ENCODE results near the gene STOM. TPM values are rescaled to one million over a fixed set of nuclear protein-coding genes. Genes with fewer than 3 reads are reported as not detected.

Gene STOM
- total and polyA plus RNA-seq, 5 donors = 146 to 246 (median 153) TPM

GRCh38 chr9:121299467-121300282 lies 70.4 kb downstream of the STOM start:
- DNase-seq (peak; percentile 92 to 97 (median 96)), ATAC-seq (peak; percentile 83 to 86)
- no peaks in the 10 kb centered on the region for H3K9me3 ChIP-seq (ENCODE audit: control insufficient read depth, low read length)
- peak overlapping the region; percentile 94 for H3K4me3 ChIP-seq (ENCODE audit: low read length)
- 2% methylated on average over 74 of the region's 74 CpGs for WGBS
- peak overlapping the region; percentile 94 for H3K27ac ChIP-seq (ENCODE audit: low read length)
- H3K4me1 ChIP-seq (ENCODE audit: control insufficient read depth, insufficient read depth, low read length) = peaks cover 31% of the 10 kb centered on the region
- intact Hi-C loops (cut with DNase I) = loop anchor here in 1 of 4 donors (10.0 kb wide), 1 partner anchor 85 kb away; no protein-coding TSS in a partner anchor
- no peaks in the 10 kb centered on the region for H3K27me3 ChIP-seq (ENCODE audit: control insufficient read depth, insufficient read depth)

GRCh38 chr9:121298689-121299466 lies 71.2 kb downstream of the STOM start:
- ATAC-seq (peak; percentile 71 to 79), DNase-seq (peak; percentile 65 to 82 (median 74))
- WGBS = 27% methylated on average over 13 of the region's 13 CpGs
- Histone ChIP-seq H3K9me3 (ENCODE audit: control insufficient read depth, low read length) (no peaks in the 10 kb centered on the region), H3K4me3 (ENCODE audit: low read length) (peak overlapping the region; percentile 94), H3K27me3 (ENCODE audit: control insufficient read depth, insufficient read depth) (no peaks in the 10 kb centered on the region), H3K27ac (ENCODE audit: low read length) (peak overlapping the region; percentile 94), H3K4me1 (ENCODE audit: control insufficient read depth, insufficient read depth, low read length) (peaks cover 37% of the 10 kb centered on the region)
- intact Hi-C loops (cut with DNase I) = no loop called here

GRCh38 chr9:121298016-121298538 lies 72.0 kb downstream of the STOM start:
- intact Hi-C loops (cut with DNase I) = no loop called here

GRCh38 chr9:121297389-121297788 lies 72.7 kb downstream of the STOM start:
- no peaks in the 10 kb centered on the region for H3K27me3 ChIP-seq (ENCODE audit: control insufficient read depth, insufficient read depth)
- no peaks in the 10 kb centered on the region for H3K9me3 ChIP-seq (ENCODE audit: control insufficient read depth, low read length)
- ATAC-seq (no peak), DNase-seq (peak in 1 of 3 donors; percentile 16)
- peak overlapping the region; percentile 34 for H3K27ac ChIP-seq (ENCODE audit: low read length)
- peaks cover 41% of the 10 kb centered on the region for H3K4me1 ChIP-seq (ENCODE audit: control insufficient read depth, insufficient read depth, low read length)
- H3K4me3 ChIP-seq (ENCODE audit: low read length) = no peak overlapping the region
- intact Hi-C loops (cut with DNase I) = no loop called here
- 38% methylated on average over 4 of the region's 4 CpGs for WGBS

More at GRCh38 chr9:121298016-121298538, 72.0 kb downstream of the STOM start:
- Histone ChIP-seq H3K9me3 (ENCODE audit: control insufficient read depth, low read length) (no peaks in the 10 kb centered on the region), H3K27me3 (ENCODE audit: control insufficient read depth, insufficient read depth) (no peaks in the 10 kb centered on the region), H3K27ac (ENCODE audit: low read length) (peak overlapping the region; percentile 94), H3K4me1 (ENCODE audit: control insufficient read depth, insufficient read depth, low read length) (peaks cover 37% of the 10 kb centered on the region), H3K4me3 (ENCODE audit: low read length) (no peak overlapping the region)
- 62% methylated on average over 7 of the region's 7 CpGs for WGBS
- DNase-seq (peak in 1 of 3 donors; percentile 46), ATAC-seq (no peak)

- intact Hi-C loops (cut with DNase I) = no loop called here
- Histone ChIP-seq H3K4me1 (ENCODE audit: control insufficient read depth, insufficient read depth, low read length) (peaks cover 38% of the 10 kb centered on the region), H3K27ac (ENCODE audit: low read length) (peak overlapping the region; percentile 86), H3K9me3 (ENCODE audit: control insufficient read depth, low read length) (no peaks in the 10 kb centered on the region), H3K27me3 (ENCODE audit: control insufficient read depth, insufficient read depth) (no peaks in the 10 kb centered on the region), H3K4me3 (ENCODE audit: low read length) (no peak overlapping the region)
- 76% methylated on average over 7 of the region's 7 CpGs for WGBS
- ATAC-seq (no peak), DNase-seq (peak in 1 of 3 donors; percentile 26)
Measured at GRCh38 chr9:121296213-121297127, 73.6 kb downstream of the STOM start.

- intact Hi-C loops (cut with DNase I) = no loop called here
- Histone ChIP-seq H3K4me3 (ENCODE audit: low read length) (no peak overlapping the region), H3K27me3 (ENCODE audit: control insufficient read depth, insufficient read depth) (no peaks in the 10 kb centered on the region), H3K4me1 (ENCODE audit: control insufficient read depth, insufficient read depth, low read length) (peaks cover 38% of the 10 kb centered on the region), H3K9me3 (ENCODE audit: control insufficient read depth, low read length) (no peaks in the 10 kb centered on the region), H3K27ac (ENCODE audit: low read length) (peak overlapping the region; percentile 86)
- WGBS = 66% methylated on average over 5 of the region's 5 CpGs
- DNase-seq (peak in 2 of 3 donors; percentile 45 to 61), ATAC-seq (no peak)
Measured at GRCh38 chr9:121295662-121296191, 74.3 kb downstream of the STOM start.

- H3K4me3 ChIP-seq (ENCODE audit: low read length) = no peak overlapping the region
- no peaks in the 10 kb centered on the region for H3K9me3 ChIP-seq (ENCODE audit: control insufficient read depth, low read length)
- intact Hi-C loops (cut with DNase I) = no loop called here
- ATAC-seq = peak; percentile 68 to 70
- DNase-seq = peak; percentile 79 to 92 (median 79)
- 64% methylated on average over 13 of the region's 13 CpGs for WGBS
- no peaks in the 10 kb centered on the region for H3K27me3 ChIP-seq (ENCODE audit: control insufficient read depth, insufficient read depth)
- H3K27ac ChIP-seq (ENCODE audit: low read length) = peak overlapping the region; percentile 86
- H3K4me1 ChIP-seq (ENCODE audit: control insufficient read depth, insufficient read depth, low read length) = peaks cover 39% of the 10 kb centered on the region
Measured at GRCh38 chr9:121294866-121295661, 75.0 kb downstream of the STOM start.

- ATAC-seq = peak; percentile 54 to 61
- WGBS = 48% methylated on average over 6 of the region's 6 CpGs
Measured at GRCh38 chr9:121294151-121294743, 75.8 kb downstream of the STOM start.

GRCh38 chr9:121292801-121293241 lies 77.2 kb downstream of the STOM start:
- Histone ChIP-seq H3K9me3 (ENCODE audit: control insufficient read depth, low read length) (no peaks in the 10 kb centered on the region), H3K4me3 (ENCODE audit: low read length) (no peak overlapping the region), H3K4me1 (ENCODE audit: control insufficient read depth, insufficient read depth, low read length) (peaks cover 48% of the 10 kb centered on the region), H3K27me3 (ENCODE audit: control insufficient read depth, insufficient read depth) (no peaks in the 10 kb centered on the region), H3K27ac (ENCODE audit: low read length) (peak overlapping the region; percentile 42)
- no peak for ATAC-seq
- DNase-seq = no peak
- intact Hi-C loops (cut with DNase I) = no loop called here
- WGBS = 74% methylated on average over 6 of the region's 6 CpGs

More at GRCh38 chr9:121294151-121294743, 75.8 kb downstream of the STOM start:
- Histone ChIP-seq H3K27ac (ENCODE audit: low read length) (peak overlapping the region; percentile 86), H3K4me1 (ENCODE audit: control insufficient read depth, insufficient read depth, low read length) (peaks cover 47% of the 10 kb centered on the region), H3K27me3 (ENCODE audit: control insufficient read depth, insufficient read depth) (no peaks in the 10 kb centered on the region), H3K4me3 (ENCODE audit: low read length) (no peak overlapping the region), H3K9me3 (ENCODE audit: control insufficient read depth, low read length) (no peaks in the 10 kb centered on the region)
- intact Hi-C loops (cut with DNase I) = no loop called here
- peak; percentile 82 to 95 (median 93) for DNase-seq
